Neural progenitor cell (in vitro differentiated cells): ENCODE results near the gene ZSCAN9. TPM values are rescaled to one million over a fixed set of nuclear protein-coding genes. Genes with fewer than 3 reads are reported as not detected.
A peak's percentile ranks its signal among the peaks of the same experiment; 100 is the strongest.

Experiments used
- DNase-seq: peaks from one replicate; pipeline ENCODE4 v3.0.0-alpha.2; 2016; ENCODE audit warnings: low spot score
- H2AFZ ChIP-seq: fragments of 200-600 bp; sonication (generic); replicated peaks from 2 replicates; pipeline ENCODE4 v1.6.1; 2016; ENCODE audit warnings: antibody characterized with exemption
- H3F3A ChIP-seq: fragments of 200-600 bp; sonication (generic); 2 replicates; pipeline ENCODE4 v1.6.1; 2016; ENCODE audit warnings: antibody characterized with exemption, low read depth
- H3K27ac ChIP-seq: fragments of 200-600 bp; sonication (generic); 2 replicates; pipeline ENCODE4 v1.5.1; 2016; ENCODE audit warnings: mild to moderate bottlenecking
- H3K27me3 ChIP-seq: fragments of 200-600 bp; sonication (generic); 2 replicates; pipeline ENCODE4 v1.6.1; 2016; ENCODE audit warnings: mild to moderate bottlenecking, moderate library complexity
- H3K36me3 ChIP-seq: fragments of 200-600 bp; sonication (generic); 2 replicates; pipeline ENCODE4 v1.5.1; 2016
- H3K4me1 ChIP-seq: fragments of 200-600 bp; sonication (generic); 2 replicates; pipeline ENCODE4 v1.6.1; 2016; ENCODE audit warnings: mixed run types
- H3K4me2 ChIP-seq: fragments of 200-600 bp; sonication (generic); 2 replicates; pipeline ENCODE4 v1.6.1; 2016
- H3K4me3 ChIP-seq: fragments of 200-600 bp; sonication (generic); 2 replicates; pipeline ENCODE4 v1.5.1; 2016
- H3K79me2 ChIP-seq: fragments of 200-600 bp; sonication (generic); 2 replicates; pipeline ENCODE4 v1.6.1; 2016; ENCODE audit warnings: low read depth
- H3K9ac ChIP-seq: fragments of 200-600 bp; sonication (generic); 2 replicates; pipeline ENCODE4 v1.6.1; 2016
- H3K9me3 ChIP-seq: fragments of 200-600 bp; sonication (generic); 2 replicates; pipeline ENCODE4 v1.5.1; 2016; ENCODE audit warnings: low read depth
- H4K20me1 ChIP-seq: fragments of 200-600 bp; sonication (generic); 2 replicates; pipeline ENCODE4 v1.6.1; 2016; ENCODE audit warnings: low read depth
- H3K27ac Mint-ChIP-seq: 3 replicates; pipeline ENCODE4 v1.8.0; 2021; ENCODE audit warnings: mixed read lengths
- H3K27me3 Mint-ChIP-seq: 2 replicates; pipeline ENCODE4 v1.8.0; 2022; ENCODE audit warnings: low read depth, mild to moderate bottlenecking, inconsistent platforms, moderate library complexity, mixed read lengths; ENCODE audit not compliant: insufficient read depth
- H3K36me3 Mint-ChIP-seq: 3 replicates; pipeline ENCODE4 v1.8.0; 2021; ENCODE audit warnings: mixed read lengths
- H3K4me1 Mint-ChIP-seq: 3 replicates; pipeline ENCODE4 v1.8.0; 2021; ENCODE audit warnings: mixed read lengths
- H3K4me3 Mint-ChIP-seq: 3 replicates; pipeline ENCODE4 v1.8.0; 2021; ENCODE audit warnings: mild to moderate bottlenecking, moderate library complexity, mixed read lengths
- H3K9me3 Mint-ChIP-seq: 3 replicates; pipeline ENCODE4 v1.8.0; 2020; ENCODE audit warnings: mixed read lengths
- CTCF ChIP-seq: fragments of 200-600 bp; sonication (generic); IDR thresholded peaks from 2 replicates; pipeline ENCODE4 v1.5.1; 2017; ENCODE audit warnings: antibody characterized with exemption, mild to moderate bottlenecking
- EZH2 ChIP-seq: fragments of 200-600 bp; sonication (generic); IDR thresholded peaks from 2 replicates; pipeline ENCODE4 v1.6.1; 2017; ENCODE audit warnings: antibody characterized with exemption, mild to moderate bottlenecking, moderate library complexity
- EZH2phosphoT487 ChIP-seq: fragments of 200-600 bp; sonication (generic); IDR thresholded peaks from 2 replicates; pipeline ENCODE4 v1.6.1; 2017; ENCODE audit warnings: antibody characterized with exemption
- total RNA-seq: library from RNA; depleted of rRNA; stranded (reverse); fragments of >200 nt; gene quantifications from 2 replicates; pipeline ENCODE4 v1.2.3, GENCODE V29; 2015; ENCODE audit warnings: low replicate concordance

The ZSCAN9 gene
- total RNA-seq, 1 donor from 2014 or later = 34.6 TPM

- Histone ChIP-seq H3K79me2 (no peaks in the 10 kb centered on the region), H3K4me2 (no peak overlapping the region), H3K9me3 (no peaks in the 10 kb centered on the region), H3K27ac (no peak overlapping the region), H2AFZ (no peak overlapping the region), H3F3A (peaks cover 6% of the 10 kb centered on the region), H3K27me3 (no peaks in the 10 kb centered on the region), H3K4me3 (no peak overlapping the region), H3K4me1 (no peaks in the 10 kb centered on the region), H4K20me1 (no peaks in the 10 kb centered on the region), H3K36me3 (no peaks in the 10 kb centered on the region), H3K9ac (no peak overlapping the region)
- Mint-ChIP-seq H3K27ac (no peak overlapping the region), H3K4me3 (no peak overlapping the region), H3K9me3 (no peaks in the 10 kb centered on the region), H3K4me1 (no peaks in the 10 kb centered on the region), H3K27me3 (no peaks in the 10 kb centered on the region), H3K36me3 (peaks cover 21% of the 10 kb centered on the region)
- DNase-seq = no peak
- TF ChIP-seq CTCF (no peak), EZH2phosphoT487 (no peak), EZH2 (no peak)
These were observed 18.9 kb downstream of the ZSCAN9 start for GRCh38 chr6:28243946-28244345.

GRCh38 chr6:28245206-28245941 lies 20.3 kb downstream of the ZSCAN9 start:
- H4K20me1 ChIP-seq = no peaks in the 10 kb centered on the region
- no peak overlapping the region for H3K27ac Mint-ChIP-seq
- H3K27me3 ChIP-seq = no peaks in the 10 kb centered on the region
- no peaks in the 10 kb centered on the region for H3K9me3 ChIP-seq
- no peak for DNase-seq
- H3K4me2 ChIP-seq = no peak overlapping the region
- H3K27ac ChIP-seq = no peak overlapping the region
- peaks cover 19% of the 10 kb centered on the region for H3K36me3 Mint-ChIP-seq
- H3K4me1 Mint-ChIP-seq = no peaks in the 10 kb centered on the region
- H3K4me3 Mint-ChIP-seq = no peak overlapping the region
- H3K9me3 Mint-ChIP-seq = no peaks in the 10 kb centered on the region
- no peak overlapping the region for H3K4me3 ChIP-seq
- no peaks in the 10 kb centered on the region for H3K27me3 Mint-ChIP-seq
- H2AFZ ChIP-seq = no peak overlapping the region
- peaks cover 3% of the 10 kb centered on the region for H3K36me3 ChIP-seq
- peaks cover 9% of the 10 kb centered on the region for H3K79me2 ChIP-seq
- H3F3A ChIP-seq = peaks cover 6% of the 10 kb centered on the region
- H3K4me1 ChIP-seq = no peaks in the 10 kb centered on the region
- TF ChIP-seq CTCF (no peak), EZH2 (no peak), EZH2phosphoT487 (no peak)
- H3K9ac ChIP-seq = no peak overlapping the region

- H3K36me3 Mint-ChIP-seq = peaks cover 19% of the 10 kb centered on the region
- peaks cover 11% of the 10 kb centered on the region for H3K4me1 Mint-ChIP-seq
- H3F3A ChIP-seq = no peaks in the 10 kb centered on the region
- H4K20me1 ChIP-seq = no peaks in the 10 kb centered on the region
- H3K9me3 ChIP-seq = no peaks in the 10 kb centered on the region
- TF ChIP-seq EZH2phosphoT487 = no peak
- no peak for TF ChIP-seq EZH2
- H3K36me3 ChIP-seq = peaks cover 3% of the 10 kb centered on the region
- H3K4me3 ChIP-seq = no peak overlapping the region
- no peak overlapping the region for H3K27ac Mint-ChIP-seq
- H3K79me2 ChIP-seq = peaks cover 24% of the 10 kb centered on the region
- H2AFZ ChIP-seq = no peak overlapping the region
- H3K4me3 Mint-ChIP-seq = no peak overlapping the region
- H3K27ac ChIP-seq = no peak overlapping the region
- no peak overlapping the region for H3K9ac ChIP-seq
- H3K4me2 ChIP-seq = no peak overlapping the region
- H3K4me1 ChIP-seq = peaks cover 8% of the 10 kb centered on the region
- H3K27me3 Mint-ChIP-seq = no peaks in the 10 kb centered on the region
- no peaks in the 10 kb centered on the region for H3K9me3 Mint-ChIP-seq
- DNase-seq = no peak
- H3K27me3 ChIP-seq = no peaks in the 10 kb centered on the region
These were observed 23.8 kb downstream of the ZSCAN9 start for GRCh38 chr6:28248916-28249315.

- no peaks in the 10 kb centered on the region for H3K27me3 Mint-ChIP-seq
- Histone ChIP-seq H3F3A (no peaks in the 10 kb centered on the region), H3K4me3 (peak overlapping the region; percentile 68), H3K79me2 (peaks cover 24% of the 10 kb centered on the region), H3K36me3 (peaks cover 3% of the 10 kb centered on the region), H2AFZ (no peak overlapping the region), H3K27me3 (peaks cover 4% of the 10 kb centered on the region), H3K27ac (no peak overlapping the region), H3K9me3 (no peaks in the 10 kb centered on the region), H4K20me1 (no peaks in the 10 kb centered on the region), H3K4me1 (peaks cover 8% of the 10 kb centered on the region), H3K9ac (peak overlapping the region; percentile 70), H3K4me2 (peak overlapping the region; percentile 80)
- TF ChIP-seq CTCF = no peak
- no peak for TF ChIP-seq EZH2phosphoT487
- no peak for TF ChIP-seq EZH2
- peaks cover 10% of the 10 kb centered on the region for H3K36me3 Mint-ChIP-seq
- no peak for DNase-seq
- no peaks in the 10 kb centered on the region for H3K9me3 Mint-ChIP-seq
- peak overlapping the region; percentile 84 for H3K4me3 Mint-ChIP-seq
- peaks cover 11% of the 10 kb centered on the region for H3K4me1 Mint-ChIP-seq
- no peak overlapping the region for H3K27ac Mint-ChIP-seq
These were observed 25.7 kb downstream of the ZSCAN9 start for GRCh38 chr6:28250747-28251146.
